ENCODE measurements around the gene CCDC24. TPM values are rescaled to one million over a fixed set of nuclear protein-coding genes. Genes with fewer than 3 reads are reported as not detected.

The CCDC24 gene
- total RNA-seq, 4 donors from 2014 or later: 3.0 to 7.3 (median 4.7) TPM

DNA sequence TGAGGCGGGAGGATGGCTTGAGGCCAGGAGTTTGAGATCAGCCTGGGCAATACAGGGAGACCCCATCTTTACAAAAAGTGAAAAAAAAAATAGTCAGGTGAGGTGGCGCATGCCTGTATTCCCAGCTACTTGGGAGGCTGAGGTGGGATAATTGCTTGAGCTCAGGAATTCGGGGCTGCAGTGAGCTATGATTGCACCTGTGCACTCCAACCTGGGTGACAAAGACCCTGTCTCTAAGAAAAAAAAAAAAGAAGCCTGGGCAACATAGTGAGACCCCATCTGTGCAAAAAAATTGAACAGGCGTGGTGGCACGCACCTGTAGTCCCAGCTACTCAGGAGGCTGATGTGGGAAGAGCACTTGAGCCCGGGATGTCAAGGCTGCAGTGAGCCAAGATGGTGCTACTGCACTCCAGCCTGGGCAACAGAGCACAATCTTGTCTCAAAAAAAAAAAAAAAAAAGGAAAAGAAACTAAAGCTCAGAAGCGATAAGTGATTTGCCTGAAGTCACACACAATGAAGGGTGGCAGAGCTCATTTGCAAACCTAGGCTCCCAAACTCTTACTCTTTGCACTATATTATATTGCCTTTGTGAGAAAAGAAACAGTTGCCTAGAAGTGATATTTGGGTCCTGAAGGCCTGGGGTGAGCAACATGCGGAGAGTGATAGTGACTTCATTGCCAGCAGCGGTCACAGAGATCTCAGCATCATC lies 2.0 kb downstream of the CCDC24 start:
- Histone ChIP-seq H3K4me1 (peaks cover 12 to 50% (median 20%) of the 10 kb centered on the region in 3 donors), H3K4me3 (no peak overlapping the region), H3K36me3 (peaks cover 0 to 14% (median 0%) of the 10 kb centered on the region in 3 donors), H3K9me3 (no peaks in the 10 kb centered on the region), H3K27me3 (no peaks in the 10 kb centered on the region), H3K27ac (peak overlapping the region in 1 of 4 donors; percentile 61)
- no peak for TF ChIP-seq POLR2A (IDR thresholded peaks at IDR 0.05)
- TF ChIP-seq, protein P1, sequence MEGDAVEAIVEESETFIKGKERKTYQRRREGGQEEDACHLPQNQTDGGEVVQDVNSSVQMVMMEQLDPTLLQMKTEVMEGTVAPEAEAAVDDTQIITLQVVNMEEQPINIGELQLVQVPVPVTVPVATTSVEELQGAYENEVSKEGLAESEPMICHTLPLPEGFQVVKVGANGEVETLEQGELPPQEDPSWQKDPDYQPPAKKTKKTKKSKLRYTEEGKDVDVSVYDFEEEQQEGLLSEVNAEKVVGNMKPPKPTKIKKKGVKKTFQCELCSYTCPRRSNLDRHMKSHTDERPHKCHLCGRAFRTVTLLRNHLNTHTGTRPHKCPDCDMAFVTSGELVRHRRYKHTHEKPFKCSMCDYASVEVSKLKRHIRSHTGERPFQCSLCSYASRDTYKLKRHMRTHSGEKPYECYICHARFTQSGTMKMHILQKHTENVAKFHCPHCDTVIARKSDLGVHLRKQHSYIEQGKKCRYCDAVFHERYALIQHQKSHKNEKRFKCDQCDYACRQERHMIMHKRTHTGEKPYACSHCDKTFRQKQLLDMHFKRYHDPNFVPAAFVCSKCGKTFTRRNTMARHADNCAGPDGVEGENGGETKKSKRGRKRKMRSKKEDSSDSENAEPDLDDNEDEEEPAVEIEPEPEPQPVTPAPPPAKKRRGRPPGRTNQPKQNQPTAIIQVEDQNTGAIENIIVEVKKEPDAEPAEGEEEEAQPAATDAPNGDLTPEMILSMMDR (IDR thresholded peaks at IDR 0.05): no peak
- 84 to 87% methylated on average over 9 of the region's 9 CpGs for WGBS, 2 donors
- no peak for DNase-seq
- intact Hi-C loops (cut with DNase I): no loop called here

DNA sequence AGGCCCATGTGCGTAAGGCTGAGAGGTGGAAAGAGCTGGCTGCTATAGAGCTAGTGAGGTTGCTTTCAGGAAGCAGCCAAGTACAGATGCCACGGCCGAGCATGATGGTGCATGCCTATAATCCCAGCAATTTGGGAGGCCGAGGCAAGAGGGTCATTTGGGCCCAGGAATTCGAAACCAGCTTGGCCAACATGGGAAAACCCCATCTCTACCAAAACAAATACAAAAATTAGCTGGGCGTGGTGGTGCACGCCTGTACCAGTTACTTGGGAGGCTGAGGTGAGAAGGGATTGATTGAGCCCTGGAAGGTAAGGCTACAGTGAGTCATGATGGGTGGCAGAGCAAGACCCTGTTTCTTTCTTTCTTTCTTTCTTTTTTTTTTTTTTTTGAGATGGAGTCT lies 2.7 kb downstream of the CCDC24 start:
- no peak for DNase-seq
- whole genome bisulfite sequencing, 2 donors: 36 to 47% methylated on average over 6 to 7 of the region's 7 CpGs

DNA sequence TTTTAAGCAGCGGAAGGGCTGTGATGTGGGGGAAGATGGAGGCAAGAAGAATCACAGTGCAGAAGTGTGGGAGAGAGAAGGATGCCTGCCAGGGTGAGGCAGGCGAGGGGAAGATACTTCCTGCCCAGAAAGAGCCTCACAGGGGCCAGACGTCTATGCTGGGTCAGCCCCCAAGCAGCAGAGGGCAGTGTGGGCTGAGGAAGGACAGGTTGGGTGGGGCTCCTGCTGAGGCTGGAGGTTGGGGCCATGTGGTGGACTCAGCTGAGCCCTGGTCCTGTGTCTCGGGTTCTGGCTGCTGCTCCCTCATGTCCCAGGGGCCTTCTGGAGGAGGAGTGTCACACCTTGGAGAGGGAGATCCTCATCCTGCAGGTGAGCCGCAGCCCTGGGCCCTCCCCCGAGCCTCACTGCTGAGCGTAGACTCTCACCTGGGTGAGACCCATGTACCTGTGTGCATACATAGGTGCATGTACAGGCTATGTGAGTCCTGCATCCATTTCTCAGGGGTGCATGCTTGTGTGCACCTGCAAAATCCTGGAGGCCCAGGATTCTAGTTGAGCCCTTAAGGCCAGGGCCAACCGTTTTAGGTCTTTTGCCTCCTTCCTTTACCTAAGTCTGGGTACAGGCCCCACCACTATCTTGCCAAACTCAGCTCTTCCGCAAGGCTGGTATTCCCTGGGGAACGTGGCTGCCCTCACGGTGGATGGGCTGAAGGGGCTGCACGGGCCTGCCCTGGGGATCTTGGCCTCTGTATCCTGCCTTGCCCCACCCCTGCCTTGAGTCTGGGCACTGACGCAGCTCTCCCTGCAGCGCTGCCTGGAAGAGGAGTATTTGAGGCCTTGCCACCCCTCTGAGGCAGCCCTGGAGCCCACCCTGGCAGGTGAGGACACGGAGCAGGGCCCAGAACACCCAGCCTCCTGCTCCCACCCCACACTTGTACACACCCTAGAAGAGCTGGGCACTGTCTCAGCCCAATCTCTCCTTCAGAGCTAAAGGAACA lies 3.7 kb downstream of the CCDC24 start:
- Histone ChIP-seq H3K4me1 (peaks cover 12 to 56% (median 20%) of the 10 kb centered on the region in 3 donors), H3K27ac (no peak overlapping the region), H3K27me3 (no peaks in the 10 kb centered on the region), H3K36me3 (peaks cover 0 to 31% (median 0%) of the 10 kb centered on the region in 3 donors), H3K9me3 (no peaks in the 10 kb centered on the region), H3K4me3 (no peak overlapping the region)
- intact Hi-C loops (cut with DNase I): no loop called here
- DNase-seq: no peak
- WGBS, 2 donors: 50 to 78% methylated on average over 3 to 6 of the region's 15 CpGs
- no peak for TF ChIP-seq POLR2A (IDR thresholded peaks at IDR 0.05)
- TF ChIP-seq, protein P1 (IDR thresholded peaks at IDR 0.05): no peak

More for the DNA sequence above, 2.7 kb downstream of the CCDC24 start:
- Histone ChIP-seq H3K27me3 (no peaks in the 10 kb centered on the region), H3K4me1 (peaks cover 12 to 52% (median 20%) of the 10 kb centered on the region in 3 donors), H3K4me3 (no peak overlapping the region), H3K9me3 (no peaks in the 10 kb centered on the region), H3K27ac (peak overlapping the region in 1 of 4 donors; percentile 61), H3K36me3 (peaks cover 0 to 21% (median 0%) of the 10 kb centered on the region in 3 donors)
- TF ChIP-seq, protein P1 (IDR thresholded peaks at IDR 0.05): no peak
- no peak for TF ChIP-seq POLR2A (IDR thresholded peaks at IDR 0.05)
- intact Hi-C loops (cut with DNase I): no loop called here

DNA sequence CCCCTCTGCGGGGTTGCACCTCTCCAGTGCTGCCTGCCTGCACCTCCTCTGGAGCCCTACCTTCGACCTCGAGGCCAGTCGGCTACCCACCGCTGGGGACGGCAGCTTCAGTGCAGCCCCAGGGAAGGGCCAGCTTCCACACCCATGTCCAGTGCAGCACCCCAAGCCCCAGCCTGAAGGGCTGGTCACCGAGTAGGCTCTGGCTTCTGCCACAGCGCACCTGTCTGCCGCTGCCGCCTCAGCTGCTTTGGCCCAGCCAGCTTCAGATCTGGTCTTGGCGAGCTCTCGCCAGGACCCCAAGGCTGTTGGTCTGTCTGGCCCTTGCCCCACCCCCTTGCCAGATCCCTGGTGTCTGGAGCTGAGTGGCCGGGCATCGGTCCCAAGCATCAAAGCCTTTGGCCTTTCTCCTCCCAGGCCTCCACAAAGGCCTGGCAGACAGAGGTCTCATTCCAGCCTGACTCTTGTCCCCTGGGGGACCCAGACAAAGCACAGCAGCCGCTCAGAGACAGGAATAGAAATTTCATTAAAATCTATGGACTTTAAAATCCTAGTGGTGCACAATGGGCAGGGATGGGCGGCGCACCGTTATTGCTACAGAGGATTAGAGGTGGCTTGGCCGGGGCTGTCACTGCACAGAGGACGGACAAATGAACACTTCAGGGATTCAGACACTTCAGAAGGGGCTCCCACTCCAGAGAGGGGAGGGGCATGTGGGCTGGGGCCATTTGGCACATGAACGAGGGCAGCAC lies 4.8 kb downstream of the CCDC24 start:
- H3K36me3 ChIP-seq: peaks cover 0 to 42% (median 0%) of the 10 kb centered on the region in 3 donors
- H3K4me3 ChIP-seq: no peak overlapping the region
- DNase-seq: no peak
- intact Hi-C loops (cut with DNase I): no loop called here
- WGBS, 2 donors: 55 to 83% methylated on average over 5 to 14 of the region's 21 CpGs
- H3K4me1 ChIP-seq: peaks cover 7 to 47% (median 12%) of the 10 kb centered on the region in 3 donors
- no peak for TF ChIP-seq POLR2A (IDR thresholded peaks at IDR 0.05)
- TF ChIP-seq, protein P1 (IDR thresholded peaks at IDR 0.05): no peak
- peak overlapping the region in 1 of 4 donors; percentile 16 for H3K27ac ChIP-seq
- no peaks in the 10 kb centered on the region for H3K9me3 ChIP-seq
- no peaks in the 10 kb centered on the region for H3K27me3 ChIP-seq
